ENCODE data around the gene SORCS2. TPM values are rescaled to one million over a fixed set of nuclear protein-coding genes. Genes with fewer than 3 reads are reported as not detected.
A peak's percentile ranks its signal among the peaks of the same experiment; 100 is the strongest.

The SORCS2 gene
- total RNA-seq, 2 donors from 2014 or later, result not detected

GRCh38 chr4:7538518-7538917 lies 346.2 kb downstream of the SORCS2 start:
- ATAC-seq, result no peak
- Mint-ChIP-seq H3K27ac (no peak overlapping the region), H3K4me3 (no peak overlapping the region), H3K36me3 (ENCODE audit: low read depth) (peaks cover 2% of the 10 kb centered on the region), H3K27me3 (peaks cover under 1% of the 10 kb centered on the region), H3K4me1 (peaks cover 2% of the 10 kb centered on the region)
- no peaks in the 10 kb centered on the region for H3K9me3 ChIP-seq (ENCODE audit: control insufficient read depth, low read length, poor library complexity, severe bottlenecking)
- DNase-seq, result no peak

GRCh38 chr4:7539186-7539585 lies 346.8 kb downstream of the SORCS2 start:
- ATAC-seq, result no peak
- Mint-ChIP-seq H3K27ac (peak overlapping the region; percentile 72), H3K27me3 (no peaks in the 10 kb centered on the region), H3K4me3 (peak overlapping the region; percentile 15), H3K4me1 (peaks cover 2% of the 10 kb centered on the region), H3K36me3 (ENCODE audit: low read depth) (peaks cover 2% of the 10 kb centered on the region)
- no peaks in the 10 kb centered on the region for H3K9me3 ChIP-seq (ENCODE audit: control insufficient read depth, low read length, poor library complexity, severe bottlenecking)
- DNase-seq, result no peak

- peaks cover 2% of the 10 kb centered on the region for H3K36me3 Mint-ChIP-seq (ENCODE audit: low read depth)
- H3K4me3 Mint-ChIP-seq, result peak overlapping the region; percentile 15
Measured at GRCh38 chr4:7539659-7540058, 347.3 kb downstream of the SORCS2 start.

GRCh38 chr4:7540206-7540605 lies 347.9 kb downstream of the SORCS2 start:
- H3K36me3 Mint-ChIP-seq (ENCODE audit: low read depth), result peaks cover 2% of the 10 kb centered on the region
- H3K27me3 Mint-ChIP-seq, result no peaks in the 10 kb centered on the region
- peak overlapping the region; percentile 5 for H3K27ac Mint-ChIP-seq
- DNase-seq (no peak), ATAC-seq (peak; percentile 3)
- peaks cover 2% of the 10 kb centered on the region for H3K4me1 Mint-ChIP-seq
- peak overlapping the region; percentile 43 for H3K4me3 Mint-ChIP-seq
- H3K9me3 ChIP-seq (ENCODE audit: control insufficient read depth, low read length, poor library complexity, severe bottlenecking), result no peaks in the 10 kb centered on the region

More at GRCh38 chr4:7539659-7540058, 347.3 kb downstream of the SORCS2 start:
- peak; percentile 87 for ATAC-seq
- peak; percentile 42 to 52 (median 43) for DNase-seq
- no peaks in the 10 kb centered on the region for H3K9me3 ChIP-seq (ENCODE audit: control insufficient read depth, low read length, poor library complexity, severe bottlenecking)
- Mint-ChIP-seq H3K27me3 (no peaks in the 10 kb centered on the region), H3K27ac (peak overlapping the region; percentile 72), H3K4me1 (peaks cover 2% of the 10 kb centered on the region)

GRCh38 chr4:7540654-7541413 lies 348.5 kb downstream of the SORCS2 start:
- Mint-ChIP-seq H3K27ac (peak overlapping the region; percentile 5), H3K4me1 (peaks cover 2% of the 10 kb centered on the region), H3K36me3 (ENCODE audit: low read depth) (peaks cover 2% of the 10 kb centered on the region), H3K27me3 (peaks cover 4% of the 10 kb centered on the region), H3K4me3 (no peak overlapping the region)
- DNase-seq (no peak), ATAC-seq (no peak)
- H3K9me3 ChIP-seq (ENCODE audit: control insufficient read depth, low read length, poor library complexity, severe bottlenecking), result no peaks in the 10 kb centered on the region

GRCh38 chr4:7541414-7541810 lies 349.1 kb downstream of the SORCS2 start:
- Mint-ChIP-seq H3K27ac (no peak overlapping the region), H3K27me3 (peaks cover 4% of the 10 kb centered on the region), H3K36me3 (ENCODE audit: low read depth) (peaks cover 2% of the 10 kb centered on the region), H3K4me3 (no peak overlapping the region), H3K4me1 (peaks cover 2% of the 10 kb centered on the region)
- DNase-seq (no peak), ATAC-seq (no peak)
- no peaks in the 10 kb centered on the region for H3K9me3 ChIP-seq (ENCODE audit: control insufficient read depth, low read length, poor library complexity, severe bottlenecking)

- Mint-ChIP-seq H3K36me3 (ENCODE audit: low read depth) (peaks cover 2% of the 10 kb centered on the region), H3K27me3 (peaks cover 4% of the 10 kb centered on the region), H3K4me3 (no peak overlapping the region), H3K4me1 (peaks cover 2% of the 10 kb centered on the region), H3K27ac (no peak overlapping the region)
- no peaks in the 10 kb centered on the region for H3K9me3 ChIP-seq (ENCODE audit: control insufficient read depth, low read length, poor library complexity, severe bottlenecking)
- DNase-seq (no peak), ATAC-seq (no peak)
Measured at GRCh38 chr4:7542781-7543180, 350.4 kb downstream of the SORCS2 start.

- H3K9me3 ChIP-seq (ENCODE audit: control insufficient read depth, low read length, poor library complexity, severe bottlenecking), result no peaks in the 10 kb centered on the region
- DNase-seq (no peak), ATAC-seq (no peak)
- peaks cover 12% of the 10 kb centered on the region for H3K27me3 Mint-ChIP-seq
- H3K36me3 Mint-ChIP-seq (ENCODE audit: low read depth), result no peaks in the 10 kb centered on the region
- H3K4me3 Mint-ChIP-seq, result no peak overlapping the region
- H3K27ac Mint-ChIP-seq, result no peak overlapping the region
- H3K4me1 Mint-ChIP-seq, result no peaks in the 10 kb centered on the region
Measured at GRCh38 chr4:7546152-7546808, 353.9 kb downstream of the SORCS2 start.

- Mint-ChIP-seq H3K27ac (no peak overlapping the region), H3K36me3 (ENCODE audit: low read depth) (no peaks in the 10 kb centered on the region), H3K27me3 (peaks cover 12% of the 10 kb centered on the region), H3K4me1 (no peaks in the 10 kb centered on the region), H3K4me3 (no peak overlapping the region)
- ATAC-seq, result no peak
- H3K9me3 ChIP-seq (ENCODE audit: control insufficient read depth, low read length, poor library complexity, severe bottlenecking), result no peaks in the 10 kb centered on the region
- DNase-seq, result no peak
Measured at GRCh38 chr4:7546809-7547367, 354.6 kb downstream of the SORCS2 start.

GRCh38 chr4:7547368-7548040 lies 355.2 kb downstream of the SORCS2 start:
- Mint-ChIP-seq H3K27ac (no peak overlapping the region), H3K4me1 (no peaks in the 10 kb centered on the region), H3K36me3 (ENCODE audit: low read depth) (no peaks in the 10 kb centered on the region), H3K4me3 (no peak overlapping the region), H3K27me3 (peaks cover 12% of the 10 kb centered on the region)
- DNase-seq, result no peak
- H3K9me3 ChIP-seq (ENCODE audit: control insufficient read depth, low read length, poor library complexity, severe bottlenecking), result no peaks in the 10 kb centered on the region
- ATAC-seq, result no peak

- Mint-ChIP-seq H3K4me1 (no peaks in the 10 kb centered on the region), H3K27me3 (peaks cover 12% of the 10 kb centered on the region), H3K36me3 (ENCODE audit: low read depth) (no peaks in the 10 kb centered on the region), H3K27ac (no peak overlapping the region), H3K4me3 (no peak overlapping the region)
- ATAC-seq (no peak), DNase-seq (no peak)
- H3K9me3 ChIP-seq (ENCODE audit: control insufficient read depth, low read length, poor library complexity, severe bottlenecking), result no peaks in the 10 kb centered on the region
Measured at GRCh38 chr4:7549866-7550265, 357.5 kb downstream of the SORCS2 start.

GRCh38 chr4:7552466-7552865 lies 360.1 kb downstream of the SORCS2 start:
- Mint-ChIP-seq H3K36me3 (ENCODE audit: low read depth) (no peaks in the 10 kb centered on the region), H3K27ac (no peak overlapping the region), H3K4me1 (no peaks in the 10 kb centered on the region), H3K27me3 (peaks cover 8% of the 10 kb centered on the region), H3K4me3 (no peak overlapping the region)
- ATAC-seq (no peak), DNase-seq (no peak)
- no peaks in the 10 kb centered on the region for H3K9me3 ChIP-seq (ENCODE audit: control insufficient read depth, low read length, poor library complexity, severe bottlenecking)

- no peaks in the 10 kb centered on the region for H3K9me3 ChIP-seq (ENCODE audit: control insufficient read depth, low read length, poor library complexity, severe bottlenecking)
- no peak overlapping the region for H3K27ac Mint-ChIP-seq
- H3K36me3 Mint-ChIP-seq (ENCODE audit: low read depth), result no peaks in the 10 kb centered on the region
- H3K4me3 Mint-ChIP-seq, result no peak overlapping the region
- H3K4me1 Mint-ChIP-seq, result no peaks in the 10 kb centered on the region
- DNase-seq, result no peak
- ATAC-seq, result no peak
- H3K27me3 Mint-ChIP-seq, result peaks cover 8% of the 10 kb centered on the region
Measured at GRCh38 chr4:7553280-7553679, 360.9 kb downstream of the SORCS2 start.

All from T-helper 17 cell (primary cell).